GM21723 (cell line): Measurements from ENCODE around the gene EVA1B.

Source experiments
- ATAC-seq: cut with Tn5 transposase; IDR thresholded peaks from one replicate; pipeline ENCODE4 v1.9.1; 2021; ENCODE audit warnings: mild to moderate bottlenecking, moderate library complexity; ENCODE audit not compliant: unreplicated experiment

EVA1B gene

GRCh38 chr1:36284061-36284460 is 39.4 kb downstream of the EVA1B start:
- no peak for ATAC-seq

DNA sequence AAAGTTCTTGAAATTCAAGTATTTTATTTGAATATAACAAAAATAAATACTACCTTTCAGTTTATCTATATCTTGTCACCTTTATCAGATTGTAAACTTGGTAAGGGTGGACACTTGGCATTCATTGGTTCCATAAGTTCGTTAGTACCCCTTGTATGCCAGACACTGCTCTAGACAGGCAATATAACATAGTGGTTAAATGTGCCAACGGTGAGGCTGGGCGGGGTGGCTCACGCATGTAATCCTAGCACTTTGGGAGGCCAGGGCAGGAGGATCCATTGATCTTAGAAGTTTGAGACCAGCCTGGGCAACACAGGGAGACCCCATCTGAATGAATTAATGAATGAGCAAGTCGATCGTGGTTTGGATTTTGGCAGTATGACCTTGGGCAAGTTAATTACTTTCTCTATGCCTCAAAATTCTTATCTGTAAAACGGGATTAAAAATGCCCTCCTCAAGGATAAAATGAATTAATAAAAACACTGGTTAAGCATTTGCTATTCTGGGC is 43.6 kb downstream of the EVA1B start:
- ATAC-seq: no peak

DNA sequence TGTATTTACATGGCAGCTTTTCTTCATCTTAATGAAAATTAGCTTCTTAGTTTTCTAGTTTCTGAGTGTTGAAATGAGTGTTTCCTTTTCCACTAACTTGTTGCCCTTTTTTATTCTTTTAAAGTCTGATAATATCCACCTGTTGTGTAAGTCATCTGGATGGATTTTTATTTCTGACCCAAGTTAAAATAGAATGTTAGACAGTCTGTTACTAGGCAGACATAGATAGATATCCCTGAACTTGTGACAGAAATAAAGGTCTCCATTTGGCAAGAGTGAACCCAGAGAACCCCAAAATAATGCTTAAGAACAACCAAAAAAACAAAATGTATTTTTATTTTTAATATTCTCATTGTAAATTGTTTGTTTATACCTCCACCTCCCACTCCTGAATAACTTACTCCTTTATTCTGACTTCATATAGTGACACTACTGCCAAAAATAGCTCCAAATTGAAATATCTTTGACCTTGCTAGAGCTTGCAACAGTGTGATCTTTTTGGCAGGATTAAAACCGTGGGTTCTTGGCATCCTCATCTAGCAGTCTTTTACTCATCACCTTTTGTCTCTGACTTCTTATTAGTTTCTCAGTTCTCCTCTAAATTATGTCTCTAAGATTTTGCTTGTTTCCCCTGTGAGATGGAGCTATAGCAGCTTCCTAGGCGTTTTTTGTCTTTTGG is 44.2 kb downstream of the EVA1B start:
- ATAC-seq: no peak

GRCh38 chr1:36276688-36277087 is 46.8 kb downstream of the EVA1B start:
- ATAC-seq: no peak

- ATAC-seq: no peak
Observed at GRCh38 chr1:36274201-36274600, 49.2 kb downstream of the EVA1B start.

DNA sequence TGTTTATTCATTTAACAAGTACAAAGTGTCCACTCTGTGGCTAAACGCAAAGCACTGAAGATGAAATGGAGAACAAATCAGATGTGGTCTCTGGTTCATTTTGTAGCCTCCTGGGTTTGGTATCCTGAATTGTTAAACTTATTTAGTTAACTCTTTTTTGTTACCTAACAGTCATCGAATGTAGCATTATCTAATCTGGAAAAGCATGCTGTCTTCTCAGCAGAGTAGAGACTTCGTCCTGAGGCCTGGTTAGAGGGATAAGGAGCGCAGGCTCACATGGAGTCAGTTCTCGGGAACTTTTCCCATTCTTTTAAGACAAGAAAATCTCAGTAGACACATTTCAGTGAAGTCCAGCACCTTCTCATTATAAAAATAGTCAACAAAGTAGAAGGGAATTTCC is 50.4 kb downstream of the EVA1B start:
- ATAC-seq: no peak
